GM21528 (cell line): ENCODE results near the gene SOX6.

Experiments
- ATAC-seq: cut with Tn5 transposase; IDR thresholded peaks from one replicate; pipeline ENCODE4 v1.9.1; 2021; ENCODE audit warnings: mild to moderate bottlenecking, moderate library complexity; ENCODE audit not compliant: unreplicated experiment, low FRiP score

The SOX6 gene

GRCh38 chr11:15920856-15921629, 435.3 kb downstream of the SOX6 start:
- ATAC-seq, result no peak

- ATAC-seq, result no peak
These were observed 437.7 kb downstream of the SOX6 start for GRCh38 chr11:15918674-15919073.

GRCh38 chr11:15918212-15918611, 438.1 kb downstream of the SOX6 start:
- no peak for ATAC-seq
